Left forelimb (tissue), 1 donor: ENCODE data around the gene OR4E2.
"Not testable (repeated sequence)": the region's sequence is repeated elsewhere in the genome, so short reads cannot be mapped to it uniquely, and the experiment has no call there.

Source experiments
- DNase-seq: peaks from one replicate; pipeline ENCODE4 v3.0.0-alpha.2; 2018; ENCODE audit warnings: low spot score

OR4E2 gene, protein sequence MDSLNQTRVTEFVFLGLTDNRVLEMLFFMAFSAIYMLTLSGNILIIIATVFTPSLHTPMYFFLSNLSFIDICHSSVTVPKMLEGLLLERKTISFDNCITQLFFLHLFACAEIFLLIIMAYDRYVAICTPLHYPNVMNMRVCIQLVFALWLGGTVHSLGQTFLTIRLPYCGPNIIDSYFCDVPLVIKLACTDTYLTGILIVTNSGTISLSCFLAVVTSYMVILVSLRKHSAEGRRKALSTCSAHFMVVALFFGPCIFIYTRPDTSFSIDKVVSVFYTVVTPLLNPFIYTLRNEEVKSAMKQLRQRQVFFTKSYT

DNA sequence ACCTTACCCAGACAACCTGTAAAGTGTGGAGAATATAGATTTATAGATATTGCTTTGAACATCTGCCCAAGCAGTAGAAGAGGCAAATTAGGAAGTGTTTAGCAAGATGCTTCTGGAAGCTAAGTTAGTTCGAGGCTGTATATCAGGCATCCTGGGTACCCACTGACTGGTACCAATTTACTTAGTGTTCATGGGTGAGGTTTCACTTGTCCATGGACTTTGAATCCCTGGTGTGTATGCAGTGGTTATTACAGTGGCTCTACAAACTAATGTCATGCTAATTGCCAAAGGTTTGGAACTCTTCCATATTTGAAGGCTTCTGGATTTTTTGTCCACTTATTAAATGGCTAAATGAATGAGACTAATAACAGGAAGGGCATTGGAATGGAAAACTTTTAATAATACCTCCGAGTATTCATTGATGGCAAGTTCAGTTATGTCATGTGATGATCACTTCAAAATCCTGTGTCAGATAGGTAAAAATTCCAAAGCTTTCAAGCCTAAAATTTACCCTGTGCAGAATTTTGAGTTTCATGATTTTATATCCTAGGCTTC is at the start of gene OR4E2:
Gene OR4E2, plus strand, starts transcription at position 505 of the 555 bp plus-strand sequence. CDS start 11,248 bp downstream, outside the sequence.
- no peak for DNase-seq

DNA sequence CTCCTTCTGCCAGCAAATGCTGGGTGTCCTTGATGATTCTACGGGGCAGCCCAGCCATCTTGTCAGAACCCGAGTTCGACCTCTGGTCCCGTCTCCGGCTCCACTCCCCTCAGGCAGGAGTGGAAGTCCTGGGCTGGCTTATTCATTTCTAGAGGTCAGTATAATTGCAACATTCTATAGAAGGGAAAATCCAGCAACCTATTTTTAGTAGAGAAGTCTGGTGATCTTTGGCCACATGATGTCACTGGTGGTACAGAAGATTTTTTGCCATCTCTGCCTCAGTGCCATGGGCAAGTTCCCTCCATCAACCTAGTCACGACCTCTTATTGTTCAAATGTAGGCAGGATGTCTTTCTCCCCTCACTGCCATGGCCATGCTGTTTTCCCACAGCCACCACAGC is 41.3 kb upstream of the OR4E2 start:
- no peak for DNase-seq

DNA sequence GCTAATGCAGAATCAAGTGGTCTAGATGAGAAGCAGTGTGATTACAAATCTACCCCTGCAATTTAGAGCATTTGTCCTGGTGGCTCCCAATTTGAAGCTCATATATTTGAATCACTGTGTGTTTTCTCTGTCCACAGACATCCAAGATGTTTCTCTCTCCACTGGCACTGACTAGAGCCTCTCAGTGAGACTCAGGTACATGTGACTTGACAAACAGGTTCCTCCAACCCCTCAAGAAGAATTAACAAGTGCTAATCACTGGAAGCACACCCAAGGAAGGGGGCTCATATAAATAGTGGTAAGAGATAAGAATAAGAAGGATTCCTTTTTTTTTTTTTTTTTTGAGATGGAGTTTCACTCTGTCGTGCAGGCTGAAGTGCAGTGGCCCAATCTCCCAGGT is 39.4 kb upstream of the OR4E2 start:
- DNase-seq, result no peak

DNA sequence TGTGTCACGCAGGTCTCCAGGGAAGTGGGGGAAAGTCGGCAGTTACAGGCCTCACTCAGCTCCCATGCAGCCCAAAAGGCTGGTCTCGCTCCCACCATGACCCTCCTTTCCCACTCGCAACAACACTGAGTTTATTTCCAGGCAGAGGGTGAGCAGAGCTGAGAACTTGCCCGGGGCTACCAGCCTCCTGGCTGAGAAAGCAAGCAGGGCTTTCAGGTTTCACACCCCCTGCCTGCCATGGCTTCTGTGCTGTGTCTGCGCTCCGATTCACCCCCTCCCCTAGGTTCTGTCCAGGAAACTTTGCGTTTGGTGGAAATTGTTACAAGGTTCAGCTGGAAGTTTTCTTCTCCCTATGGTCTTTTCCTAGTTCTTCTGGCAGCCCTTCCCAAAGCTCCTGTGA is 36.0 kb upstream of the OR4E2 start:
- no peak for DNase-seq

DNA sequence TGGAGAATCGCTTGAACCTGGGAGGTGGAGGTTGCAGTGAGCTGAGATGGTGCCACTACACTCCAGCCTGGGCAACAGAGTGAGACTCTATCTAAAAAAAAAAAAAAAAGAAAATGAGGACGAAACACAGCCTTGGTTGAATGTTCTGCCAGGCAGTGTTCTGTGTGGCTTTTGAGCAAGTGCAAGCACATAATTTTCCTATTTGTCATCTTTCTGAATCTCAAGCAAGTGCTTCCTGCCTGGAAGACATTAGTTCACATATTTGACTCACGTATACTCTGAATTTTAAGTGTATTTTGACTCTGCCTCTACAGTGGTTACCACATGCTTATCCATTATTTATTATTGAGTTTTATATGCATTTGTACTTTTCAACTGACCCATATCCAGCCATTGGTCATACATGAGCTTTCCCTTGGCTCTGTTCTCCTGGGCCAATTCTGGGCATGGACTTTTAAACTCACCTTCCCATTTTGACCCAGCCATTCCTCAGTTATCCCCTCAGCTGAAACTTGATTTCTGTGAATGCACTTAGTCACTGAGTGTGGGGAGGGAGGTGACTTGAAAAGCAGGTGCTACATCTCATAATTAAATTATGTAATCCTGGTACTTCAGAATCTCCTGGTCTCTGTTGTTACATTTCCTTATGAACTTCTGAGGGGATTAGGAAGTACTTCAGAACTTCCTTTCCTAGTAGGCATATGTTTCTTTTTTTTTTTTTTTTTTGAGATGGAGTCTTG is 27.0 kb upstream of the OR4E2 start:
- DNase-seq, result no peak

DNA sequence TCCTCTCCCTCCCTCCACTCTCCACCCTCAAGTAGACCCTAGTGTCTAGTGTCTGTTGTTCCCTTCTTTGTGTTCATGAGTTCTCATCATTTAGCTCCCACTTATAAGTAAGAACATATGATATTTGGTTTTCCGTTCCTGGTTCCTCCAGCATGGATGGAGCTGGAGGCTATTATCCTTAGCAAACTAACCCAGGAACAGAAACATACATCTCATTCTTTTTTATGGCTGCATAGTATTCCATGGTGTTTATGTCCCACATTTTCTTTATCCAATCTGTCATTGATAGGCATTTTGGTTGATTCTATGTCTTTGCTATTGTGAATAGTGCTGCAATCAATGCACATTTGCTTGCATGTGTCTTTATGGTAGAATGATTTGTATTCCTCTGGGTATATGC is 23.1 kb upstream of the OR4E2 start:
- not testable (repeated sequence) for DNase-seq

DNA sequence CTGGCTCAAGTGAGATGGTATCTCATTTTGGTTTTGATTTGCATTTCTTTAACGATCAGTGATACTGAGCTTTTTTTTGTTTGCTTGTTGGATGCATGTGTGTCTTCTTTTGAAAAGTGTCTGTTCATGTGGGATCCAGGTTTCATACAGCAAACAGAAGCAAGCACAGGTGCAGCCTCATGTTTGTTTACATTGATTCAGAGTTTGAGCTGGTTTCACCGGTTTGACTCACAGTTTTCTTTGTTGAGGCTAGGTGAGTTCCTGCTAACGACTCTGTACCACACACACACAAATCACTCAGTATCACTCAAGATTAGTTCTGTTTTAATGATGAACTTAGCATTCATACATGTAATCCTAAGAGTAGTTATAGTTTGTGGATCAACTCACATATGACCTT is 22.6 kb upstream of the OR4E2 start:
- no peak for DNase-seq

DNA sequence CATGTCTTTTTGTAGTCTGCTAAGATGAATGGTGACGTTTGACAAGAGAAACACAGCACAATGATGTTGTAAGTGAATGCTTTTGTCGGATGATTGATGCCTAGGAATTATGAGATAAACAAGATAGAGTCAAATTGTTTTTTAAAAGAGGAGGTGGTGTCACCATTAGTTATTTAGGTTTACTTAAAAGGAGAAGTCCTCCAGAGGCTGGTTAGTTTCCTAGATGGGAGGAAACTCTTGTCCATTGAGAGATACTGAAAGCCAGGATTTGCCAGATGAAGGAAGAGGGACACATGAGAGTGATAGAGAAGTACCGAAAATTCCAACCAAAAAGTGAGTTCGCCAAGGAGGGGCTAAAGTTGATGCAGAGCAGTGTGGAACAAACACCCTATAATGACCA is 18.8 kb upstream of the OR4E2 start, which contains the start of gene OR10G2:
Gene OR10G2, minus strand, starts transcription at position 101 of the 400 bp plus-strand sequence. Its CDS starts 98 bp downstream, at position 3.
- DNase-seq, result no peak

DNA sequence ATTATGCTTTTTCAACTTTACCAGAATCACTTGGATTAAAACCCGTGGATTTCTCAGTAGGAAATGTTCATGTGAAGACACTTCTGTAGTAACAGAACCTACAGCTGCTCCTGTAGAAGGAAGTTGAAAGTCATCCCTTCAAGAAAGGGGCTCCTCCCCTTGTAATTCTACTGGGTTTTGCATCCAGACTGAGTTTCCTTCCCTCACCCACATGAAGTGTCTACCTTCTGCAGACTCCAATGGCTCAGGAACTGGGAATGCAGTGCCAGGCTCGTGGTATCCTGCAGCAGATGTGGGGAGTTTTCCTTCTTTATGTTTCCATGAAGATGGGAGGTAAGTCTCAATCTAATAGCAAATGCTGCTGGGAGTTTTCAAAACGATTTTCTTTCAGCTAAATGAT is 11.0 kb upstream of the OR4E2 start:
- DNase-seq, result no peak

DNA sequence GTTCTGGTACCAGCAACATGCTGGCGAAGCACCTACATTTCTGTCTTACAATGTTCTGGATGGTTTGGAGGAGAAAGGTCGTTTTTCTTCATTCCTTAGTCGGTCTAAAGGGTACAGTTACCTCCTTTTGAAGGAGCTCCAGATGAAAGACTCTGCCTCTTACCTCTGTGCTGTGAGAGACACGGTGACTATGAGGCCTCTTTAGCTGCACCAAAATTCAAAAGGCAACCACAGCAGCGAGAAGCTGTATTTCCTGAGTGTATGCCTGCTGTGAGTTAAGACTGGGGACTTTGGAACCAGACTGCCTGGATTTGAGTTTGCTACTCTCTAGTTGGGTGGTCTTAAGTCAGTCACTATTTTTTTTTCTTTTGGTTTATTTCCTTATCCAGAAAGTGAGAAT is 10.2 kb upstream of the OR4E2 start:
- DNase-seq, result no peak

DNA sequence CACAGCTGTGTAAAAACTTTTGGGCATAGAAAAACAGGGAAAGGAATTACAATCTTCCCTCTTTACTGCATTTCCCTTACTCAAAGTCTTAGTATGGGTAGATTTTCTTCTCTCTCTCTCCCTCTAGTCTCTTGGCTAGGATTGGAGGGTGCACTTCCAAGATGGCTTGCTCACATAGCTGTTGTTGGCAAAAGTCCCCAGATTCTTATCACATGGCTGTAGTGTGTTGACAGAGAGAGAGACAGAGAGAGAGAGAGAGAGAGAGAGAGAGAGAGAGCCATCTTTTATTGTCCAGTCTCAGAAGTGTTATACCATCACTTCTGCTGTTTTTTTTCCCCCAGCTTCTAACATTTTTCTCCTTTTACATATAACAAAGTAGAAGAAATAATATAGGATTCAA is 6.3 kb upstream of the OR4E2 start:
- DNase-seq, result no peak

DNA sequence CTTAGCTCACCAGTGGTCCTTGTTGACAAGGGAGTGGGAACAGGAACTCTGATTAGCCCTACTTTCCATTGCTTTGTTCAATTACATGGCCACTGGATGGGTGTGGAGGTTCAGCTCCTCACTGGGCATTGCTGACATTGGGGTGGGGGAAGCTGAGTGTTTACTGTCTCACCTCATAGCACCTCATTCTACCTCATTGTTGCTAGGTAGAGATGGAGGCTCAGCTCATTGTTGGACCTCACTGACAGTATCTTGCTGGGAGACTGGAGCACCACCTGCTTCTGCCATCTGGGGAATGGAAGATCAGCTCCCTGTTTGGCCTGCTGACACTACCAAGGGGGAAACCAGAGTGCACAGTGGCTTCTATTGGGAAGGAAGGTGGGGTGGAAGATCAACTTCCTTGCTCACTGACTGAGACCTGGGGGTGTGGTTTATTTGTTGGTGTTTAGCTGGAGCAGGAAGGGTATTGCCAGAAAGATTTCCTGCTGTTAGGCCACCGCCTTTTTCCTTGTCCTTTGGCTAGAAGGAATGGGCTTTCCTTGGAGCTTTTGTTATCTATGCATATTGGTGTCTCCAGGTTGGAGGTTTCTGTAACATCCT is 1.3 kb upstream of the OR4E2 start:
- no peak for DNase-seq

DNA sequence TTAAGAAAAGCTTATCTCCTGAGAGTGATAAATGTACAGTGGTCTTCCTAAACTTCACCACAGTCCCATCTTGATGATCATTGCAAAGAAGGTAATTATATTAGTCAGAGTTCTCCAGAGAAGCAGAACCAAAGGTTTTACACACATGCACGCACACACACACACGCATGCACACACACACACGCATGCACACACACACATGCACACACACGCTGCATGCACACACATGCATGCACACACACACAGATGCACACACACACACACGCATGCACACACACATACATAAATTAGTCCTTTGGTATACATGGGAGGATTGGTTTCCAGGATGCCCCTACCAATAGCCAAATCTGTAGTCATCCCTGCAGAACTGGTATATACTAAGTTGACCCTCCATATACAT is 580 bp downstream of the OR4E2 start:
- DNase-seq, result no peak

DNA sequence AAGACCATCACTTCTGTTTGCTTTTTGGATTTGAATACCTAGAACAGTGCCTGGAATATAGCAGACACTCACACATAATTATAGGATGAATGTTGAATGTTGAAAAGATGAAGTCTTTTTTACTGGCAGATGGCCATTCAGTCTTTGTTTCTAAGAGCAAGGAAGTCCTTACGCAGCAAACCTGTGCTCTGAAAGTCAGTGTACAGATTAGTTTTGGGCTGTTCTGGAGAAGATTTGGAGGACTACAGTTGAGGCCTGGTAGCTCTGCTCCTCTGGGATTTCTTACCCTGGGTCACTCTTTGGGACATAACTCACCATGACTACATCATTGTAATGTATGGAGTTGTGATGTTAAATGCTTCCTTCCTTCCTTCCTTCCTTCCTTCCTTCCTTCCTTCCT is 3.3 kb downstream of the OR4E2 start:
- DNase-seq, result no peak

DNA sequence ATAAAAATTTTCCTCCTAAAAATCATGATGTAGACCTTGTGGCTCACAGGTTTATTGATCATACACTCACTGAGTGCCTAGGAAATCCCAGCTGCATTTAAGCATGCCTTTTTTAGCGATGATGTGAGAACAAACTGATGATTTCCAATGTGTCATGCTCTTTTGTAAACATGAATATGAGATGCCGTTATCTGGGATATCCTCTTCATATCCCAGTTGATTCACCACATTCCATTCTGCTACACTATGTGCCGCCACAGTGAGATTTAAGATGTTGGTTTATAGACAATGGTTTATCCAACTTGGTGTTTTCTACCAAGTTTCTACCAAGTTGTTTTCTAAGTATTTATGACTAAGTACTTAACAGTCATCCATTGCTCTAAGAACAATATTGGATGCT is 14.7 kb downstream of the OR4E2 start:
- no peak for DNase-seq

DNA sequence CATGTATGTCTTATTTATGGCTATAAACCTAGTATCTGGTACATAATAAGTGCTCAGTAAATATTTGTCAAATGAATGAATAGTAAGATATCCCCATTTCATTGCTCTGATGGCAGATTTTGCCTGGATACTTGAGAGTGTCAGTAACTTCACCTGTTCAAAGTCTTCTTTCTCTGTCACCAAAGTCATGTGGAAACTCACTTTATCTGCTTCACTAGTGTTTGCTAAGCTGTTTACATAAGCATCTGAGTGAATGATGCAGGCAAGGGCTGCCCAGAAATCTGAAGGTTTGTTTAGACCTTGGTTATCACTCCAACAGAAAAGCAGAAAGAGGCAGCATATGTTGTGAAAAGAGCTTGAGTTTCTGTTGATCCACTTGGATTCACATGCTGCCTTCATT is 15.6 kb downstream of the OR4E2 start:
- DNase-seq, result no peak

DNA sequence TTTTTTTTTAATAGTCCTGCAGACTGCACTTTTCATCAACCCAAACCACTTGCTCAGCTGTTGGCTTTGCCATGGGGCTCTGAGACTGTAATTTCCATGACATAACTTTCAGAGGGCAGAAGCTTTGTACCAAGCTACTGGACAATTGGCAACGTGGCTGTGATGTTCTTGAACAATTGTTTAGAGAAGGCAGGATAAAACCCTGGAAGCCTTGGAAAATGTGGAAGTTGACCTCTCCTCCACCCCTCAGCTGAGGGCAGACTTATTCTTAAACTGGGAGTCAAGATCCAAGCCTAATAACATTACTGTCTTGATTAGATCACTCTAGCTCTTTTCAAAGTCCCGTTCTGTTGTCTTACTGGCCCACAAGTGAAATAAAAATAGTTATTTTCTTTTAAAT is 17.7 kb downstream of the OR4E2 start:
- DNase-seq, result no peak

DNA sequence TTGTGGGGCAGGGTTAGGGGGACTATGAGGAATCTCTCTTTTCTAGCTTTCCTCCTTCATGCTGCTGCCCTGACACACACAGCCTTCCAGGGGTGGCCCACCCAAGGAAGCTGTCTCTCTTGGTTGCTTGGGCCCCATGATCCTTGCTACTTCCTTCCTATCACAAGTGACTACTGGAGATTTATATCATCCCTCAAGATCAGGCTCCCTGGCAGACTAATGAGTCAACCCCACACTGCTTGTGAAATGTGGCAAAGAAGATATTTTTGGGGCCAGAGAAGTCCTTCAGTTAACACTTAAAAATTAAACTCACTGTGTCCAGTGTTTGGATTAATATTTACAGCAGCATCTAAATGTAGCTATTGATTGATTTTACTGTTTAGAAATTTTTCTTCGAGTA is 18.5 kb downstream of the OR4E2 start:
- no peak for DNase-seq

DNA sequence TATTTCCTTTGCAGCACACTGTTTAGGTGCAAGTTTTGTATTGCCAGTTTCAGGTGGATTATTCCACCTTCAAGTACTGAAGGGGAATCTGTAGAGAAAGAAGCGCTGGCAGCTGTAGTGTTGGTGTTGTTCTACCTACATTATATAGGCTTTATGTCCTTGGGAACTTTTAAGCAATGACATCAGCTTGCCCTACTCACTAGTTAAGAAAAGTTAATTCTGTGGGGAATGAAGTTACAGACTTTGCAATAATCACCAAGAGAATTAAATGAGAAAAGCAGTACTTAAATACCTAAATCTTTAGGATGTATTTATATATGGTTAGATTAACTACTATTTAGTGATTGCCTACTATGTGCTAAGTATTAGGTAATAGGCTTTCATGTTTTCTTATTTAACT is 20.1 kb downstream of the OR4E2 start, which contains the start of gene OR4E1:
Gene OR4E1, minus strand, starts transcription at position 101 of the 400 bp plus-strand sequence. CDS start 2,883 bp downstream, outside the sequence.
- DNase-seq, result no peak

DNA sequence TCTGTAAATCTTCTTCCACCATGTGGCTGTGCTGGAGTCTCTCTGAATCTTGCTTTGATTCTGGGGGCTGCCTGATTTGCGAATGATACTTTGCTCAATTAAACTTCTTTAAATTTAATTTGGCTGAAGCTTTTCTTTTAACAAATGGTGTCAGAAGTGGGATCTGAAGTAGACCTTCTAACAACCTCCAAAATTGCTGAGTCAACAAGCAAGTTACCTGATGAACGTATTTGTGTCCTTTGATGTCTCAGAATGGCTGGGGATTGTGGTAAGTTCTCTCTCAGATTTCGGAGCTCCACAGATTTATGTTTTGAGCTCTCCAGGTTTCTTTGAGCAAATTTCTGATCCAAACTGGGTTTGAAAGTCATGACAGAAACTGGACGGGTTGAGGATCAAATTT is 21.9 kb downstream of the OR4E2 start:
- no peak for DNase-seq

DNA sequence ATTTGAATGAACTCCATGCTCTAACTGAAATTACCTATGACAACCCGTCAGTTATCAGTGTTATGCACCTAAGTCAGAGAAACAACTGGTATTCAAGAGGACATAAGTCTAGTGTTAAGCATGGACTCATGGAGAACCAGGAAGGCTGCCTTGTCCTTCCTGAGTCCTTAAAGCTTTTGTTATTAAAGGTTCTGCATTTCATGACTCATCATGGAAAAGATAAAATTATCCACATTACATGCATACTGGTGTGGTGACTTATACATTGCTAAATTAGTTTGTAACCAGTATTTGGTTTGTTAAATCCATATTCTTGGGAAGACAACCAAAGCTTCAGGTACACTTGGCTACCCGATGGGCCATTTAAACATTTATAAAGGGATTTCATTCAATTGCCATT is 26.4 kb downstream of the OR4E2 start:
- DNase-seq, result no peak

DNA sequence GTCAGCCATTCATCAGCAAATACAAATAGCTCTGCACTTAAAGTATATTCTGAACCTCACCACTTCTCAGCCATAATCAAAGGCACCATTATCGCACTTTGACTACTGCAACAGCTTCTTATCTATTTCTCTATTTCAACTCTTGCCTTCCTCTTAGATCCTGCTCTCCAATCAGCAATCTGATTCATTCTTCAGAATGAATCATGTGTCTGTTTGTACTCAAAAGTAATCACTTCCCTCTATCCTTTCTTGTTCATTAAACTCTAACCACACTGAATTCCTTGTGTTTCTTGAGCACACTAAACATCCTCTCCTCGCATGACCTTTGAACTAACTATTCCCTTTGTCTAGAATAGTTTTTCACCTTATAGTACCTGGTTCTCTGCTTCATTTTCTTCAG is 32.8 kb downstream of the OR4E2 start:
- no peak for DNase-seq

DNA sequence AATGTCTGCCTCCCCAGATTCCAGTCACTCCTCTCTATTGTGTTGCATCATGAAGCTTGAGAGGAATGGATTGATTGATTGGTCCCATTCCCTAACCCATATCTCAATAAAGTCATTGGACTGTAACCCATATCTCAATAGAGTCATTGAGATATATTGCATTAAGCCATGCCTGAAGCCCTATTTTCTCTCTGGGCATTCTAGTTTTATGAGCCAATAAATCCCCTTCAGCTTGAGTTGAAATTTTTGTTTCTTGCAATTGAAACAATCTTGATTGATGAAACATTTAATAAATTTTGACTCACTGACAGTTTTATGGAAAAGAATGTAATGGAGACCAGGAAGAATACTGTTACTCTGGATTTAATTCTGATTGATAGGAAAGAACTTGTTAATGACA is 40.8 kb downstream of the OR4E2 start:
- no peak for DNase-seq
